ENCODE results near the gene MUC5B.

GRCh38 chr11:1301220-1302000 is 78.5 kb downstream of the MUC5B start:
- TF ChIP-seq CTCF (IDR thresholded peaks at IDR 0.05) (no peak), POLR2A (IDR thresholded peaks at IDR 0.05) (no peak)
